ENCODE results near the gene KLK10.

The KLK10 gene

DNA sequence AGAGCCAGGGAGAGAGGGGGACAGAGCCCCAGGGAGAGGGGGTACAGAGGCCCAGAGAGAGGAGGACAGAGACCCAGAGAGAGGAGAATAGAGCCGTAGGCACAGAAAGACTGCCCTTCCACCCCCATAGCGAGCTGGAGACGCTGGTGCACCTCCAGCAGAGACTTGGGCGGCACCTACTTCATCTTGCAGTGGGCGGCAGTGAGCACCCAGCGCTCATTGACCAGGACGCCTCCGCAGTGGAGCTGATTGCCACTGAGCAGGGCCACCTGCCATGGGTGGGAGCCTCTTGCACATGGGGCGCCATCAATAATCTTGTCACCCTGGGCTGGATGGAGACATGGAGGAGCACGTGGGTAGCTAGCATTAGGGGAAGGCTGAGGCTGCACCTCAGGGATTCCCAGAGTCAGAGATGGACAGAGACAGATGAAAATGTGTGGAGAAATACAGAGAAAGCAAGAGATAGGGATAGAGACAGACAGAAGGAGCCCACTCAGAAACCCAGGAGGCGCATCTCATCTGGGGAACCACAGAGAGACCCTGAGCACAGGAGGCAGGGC lies 37.8 kb downstream of the KLK10 start:
- TF ChIP-seq, protein P1, sequence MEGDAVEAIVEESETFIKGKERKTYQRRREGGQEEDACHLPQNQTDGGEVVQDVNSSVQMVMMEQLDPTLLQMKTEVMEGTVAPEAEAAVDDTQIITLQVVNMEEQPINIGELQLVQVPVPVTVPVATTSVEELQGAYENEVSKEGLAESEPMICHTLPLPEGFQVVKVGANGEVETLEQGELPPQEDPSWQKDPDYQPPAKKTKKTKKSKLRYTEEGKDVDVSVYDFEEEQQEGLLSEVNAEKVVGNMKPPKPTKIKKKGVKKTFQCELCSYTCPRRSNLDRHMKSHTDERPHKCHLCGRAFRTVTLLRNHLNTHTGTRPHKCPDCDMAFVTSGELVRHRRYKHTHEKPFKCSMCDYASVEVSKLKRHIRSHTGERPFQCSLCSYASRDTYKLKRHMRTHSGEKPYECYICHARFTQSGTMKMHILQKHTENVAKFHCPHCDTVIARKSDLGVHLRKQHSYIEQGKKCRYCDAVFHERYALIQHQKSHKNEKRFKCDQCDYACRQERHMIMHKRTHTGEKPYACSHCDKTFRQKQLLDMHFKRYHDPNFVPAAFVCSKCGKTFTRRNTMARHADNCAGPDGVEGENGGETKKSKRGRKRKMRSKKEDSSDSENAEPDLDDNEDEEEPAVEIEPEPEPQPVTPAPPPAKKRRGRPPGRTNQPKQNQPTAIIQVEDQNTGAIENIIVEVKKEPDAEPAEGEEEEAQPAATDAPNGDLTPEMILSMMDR (IDR thresholded peaks at IDR 0.05; ENCODE audit: low read depth, low read length, missing control alignments), result no peak
- DNase-seq (ENCODE audit: extremely low read depth, low read depth), result no peak
- H3K4me3 ChIP-seq (replicated peaks; ENCODE audit: low read depth, low read length), result no peak overlapping the region

DNA sequence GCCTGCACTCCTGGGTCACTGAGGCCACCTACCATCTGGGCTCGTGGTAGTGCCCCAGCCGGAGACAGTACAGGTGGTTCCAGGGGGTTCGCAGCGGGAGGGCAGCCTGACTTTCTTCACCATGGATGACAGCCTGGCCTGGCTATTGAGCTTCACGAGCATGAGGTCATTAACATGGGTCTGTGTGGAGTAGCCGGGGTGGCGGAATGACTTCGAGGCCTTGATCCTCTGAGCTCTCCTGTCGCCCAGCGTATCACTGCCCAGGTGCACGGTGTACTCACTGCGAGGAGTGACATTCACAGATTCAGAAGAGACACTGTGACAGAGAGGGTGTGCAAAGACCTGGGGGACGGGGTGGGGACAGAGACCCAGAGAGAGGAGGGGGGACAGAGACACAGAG lies 39.3 kb downstream of the KLK10 start:
- no peak overlapping the region for H3K4me3 ChIP-seq (replicated peaks; ENCODE audit: low read depth, low read length)
- TF ChIP-seq, protein P1 (IDR thresholded peaks at IDR 0.05; ENCODE audit: low read depth, low read length, missing control alignments), result no peak
- DNase-seq (ENCODE audit: extremely low read depth, low read depth), result no peak

DNA sequence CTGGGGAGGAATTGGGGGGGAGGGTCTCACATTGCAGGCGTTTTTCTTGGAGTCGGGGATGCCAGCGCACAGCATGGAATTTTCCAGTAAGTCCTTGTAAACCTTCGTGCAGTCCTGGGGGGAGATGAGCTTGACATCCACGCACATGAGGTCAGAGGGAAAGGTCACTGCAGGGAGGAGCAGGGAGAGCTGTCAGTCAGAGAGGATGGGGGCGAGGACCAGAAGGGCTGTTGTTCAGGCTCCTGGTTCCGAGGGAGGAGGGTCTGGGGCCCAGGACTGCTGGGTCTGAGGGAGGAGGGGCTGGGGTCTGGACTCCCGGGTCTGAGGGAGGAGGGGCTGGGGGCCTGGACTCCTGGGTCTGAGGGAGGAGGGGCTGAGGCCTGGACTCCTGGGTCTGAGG lies 39.8 kb downstream of the KLK10 start:
- TF ChIP-seq, protein P1 (IDR thresholded peaks at IDR 0.05; ENCODE audit: low read depth, low read length, missing control alignments), result no peak
- DNase-seq (ENCODE audit: extremely low read depth, low read depth), result no peak

DNA sequence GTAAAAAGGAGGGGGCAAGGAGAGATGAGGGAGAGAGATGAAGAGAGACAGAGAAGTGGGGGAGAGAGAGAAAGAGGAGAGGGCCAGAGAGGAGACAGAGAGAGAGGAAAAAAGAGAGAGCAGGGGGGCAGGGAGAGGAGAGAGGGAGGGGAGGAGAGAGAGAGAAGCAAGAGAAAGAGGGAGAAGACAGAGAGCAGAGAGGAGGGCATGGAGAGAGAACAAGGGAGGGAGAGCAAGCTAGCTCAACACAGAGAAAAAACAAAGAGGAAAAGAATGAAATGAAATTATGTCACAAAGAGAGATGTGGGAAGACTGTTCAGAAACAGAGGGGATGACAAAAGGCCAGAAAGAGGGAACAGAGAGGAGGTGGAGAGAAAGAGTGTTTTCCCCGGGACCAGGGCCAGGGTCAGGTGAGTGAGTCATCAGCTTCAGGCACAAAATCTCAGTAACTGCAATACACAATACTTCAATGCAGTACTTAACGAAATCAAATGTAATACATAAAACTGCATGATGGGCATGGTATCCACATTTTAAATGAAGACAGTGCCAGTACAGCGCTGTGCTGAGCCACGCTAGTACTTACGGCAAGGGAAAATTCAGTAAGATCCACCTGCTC lies 40.6 kb downstream of the KLK10 start:
- TF ChIP-seq, protein P1 (IDR thresholded peaks at IDR 0.05; ENCODE audit: low read depth, low read length, missing control alignments), result no peak
- no peak for DNase-seq (ENCODE audit: extremely low read depth, low read depth)

More for the DNA sequence above, 39.8 kb downstream of the KLK10 start:
- H3K4me3 ChIP-seq (replicated peaks; ENCODE audit: low read depth, low read length), result no peak overlapping the region

GRCh38 chr19:50977626-50978025 lies 41.9 kb downstream of the KLK10 start:
- DNase-seq (ENCODE audit: extremely low read depth, low read depth), result no peak
- no peak overlapping the region for H3K4me3 ChIP-seq (replicated peaks; ENCODE audit: low read depth, low read length)
- TF ChIP-seq, protein P1 (IDR thresholded peaks at IDR 0.05; ENCODE audit: low read depth, low read length, missing control alignments), result no peak

More for the DNA sequence above, 40.6 kb downstream of the KLK10 start:
- no peak overlapping the region for H3K4me3 ChIP-seq (replicated peaks; ENCODE audit: low read depth, low read length)

DNA sequence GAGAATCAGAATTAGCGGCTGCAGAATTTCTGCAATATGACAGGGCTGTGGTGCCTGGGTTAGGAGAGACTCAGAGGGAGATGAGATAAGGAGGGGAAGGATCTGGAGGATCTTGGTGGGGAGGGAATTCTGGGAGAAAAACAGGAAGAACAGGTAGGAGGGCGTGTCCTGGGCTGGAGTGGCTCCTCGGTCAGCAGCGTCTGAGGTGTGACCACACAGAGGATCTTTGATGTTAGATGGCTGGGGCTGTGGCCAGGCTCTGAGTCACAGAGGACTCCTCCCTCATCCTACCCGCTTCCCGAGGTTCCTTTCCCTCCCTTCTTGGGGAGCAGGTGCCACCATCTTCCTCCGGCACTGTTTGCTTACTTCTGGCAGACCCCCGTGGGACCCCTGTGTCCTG lies 43.7 kb downstream of the KLK10 start:
- TF ChIP-seq, protein P1 (IDR thresholded peaks at IDR 0.05; ENCODE audit: low read depth, low read length, missing control alignments), result no peak
- no peak for DNase-seq (ENCODE audit: extremely low read depth, low read depth)

More for the DNA sequence above, 43.7 kb downstream of the KLK10 start:
- H3K4me3 ChIP-seq (replicated peaks; ENCODE audit: low read depth, low read length), result no peak overlapping the region

Measured in HFF-Myc (cell line).